ENCODE measurements around the gene SLC35F4. TPM values are rescaled to one million over a fixed set of nuclear protein-coding genes. Genes with fewer than 3 reads are reported as not detected.

Gene SLC35F4
- total and polyA plus RNA-seq, 2 donors (not counting 1 experiment from before 2014, with no cell fraction given): not detected

- Mint-ChIP-seq H3K9me3 (ENCODE audit: insufficient read depth) (peaks cover 9% of the 10 kb centered on the region), H3K27ac (no peak overlapping the region), H3K4me1 (no peaks in the 10 kb centered on the region), H3K4me3 (no peak overlapping the region), H3K27me3 (no peaks in the 10 kb centered on the region)
- no peak overlapping the region for H3K9ac ChIP-seq (ENCODE audit: low read length)
- POLR2A ChIA-PET: no interaction called here
- H4K20me1 ChIP-seq (ENCODE audit: control insufficient read depth, insufficient read depth, low read length, poor library complexity, severe bottlenecking): no peaks in the 10 kb centered on the region
- ATAC-seq (ENCODE audit: low read depth) (no peak), DNase-seq (no peak)
- H3K4me1 ChIP-seq (ENCODE audit: control insufficient read depth in 2 of 2, insufficient read depth in 2 of 2, low read length in 2 of 2): no peaks in the 10 kb centered on the region
- CTCF ChIA-PET: no interaction called here
- no peak for TF ChIP-seq EZH2 (IDR thresholded peaks at IDR 0.05; ENCODE audit: borderline replicate concordance, insufficient read depth, low read depth, low read length, poor library complexity, severe bottlenecking)
- TF ChIP-seq CTCF (IDR thresholded peaks at IDR 0.05): no peak
- no peak overlapping the region for H3K27ac ChIP-seq (ENCODE audit: low read length in 2 of 2)
- H3K4me2 ChIP-seq (replicated peaks; ENCODE audit: low read depth, low read length, poor library complexity, severe bottlenecking): no peak overlapping the region
- WGBS (ENCODE audit: insufficient coverage): no CpG with 5 or more reads among the region's 1 CpG
- no peaks in the 10 kb centered on the region for H3K36me3 ChIP-seq (replicated peaks in 1 of 2; ENCODE audit: control extremely low read depth in 1 of 2, control insufficient read depth in 1 of 2, extremely low read depth in 1 of 2, insufficient read depth in 2 of 2, low read length in 1 of 2)
- no peaks in the 10 kb centered on the region for H3K27me3 ChIP-seq (replicated peaks in 1 of 4; ENCODE audit: control extremely low read depth in 1 of 4, control insufficient read depth in 3 of 4, insufficient read depth in 4 of 4, low read length in 3 of 4)
- H3K4me3 ChIP-seq (ENCODE audit: control extremely low read depth in 1 of 5, extremely low read depth in 1 of 5, insufficient read depth in 1 of 5, low read depth in 2 of 5, low read length in 4 of 5): no peak overlapping the region
- intact Hi-C loops (cut with micrococcal nuclease): no loop called here
- H3K9me3 ChIP-seq (ENCODE audit: control extremely low read depth in 1 of 3, control insufficient read depth in 2 of 3, insufficient read depth in 1 of 3, low read length in 2 of 3): peaks cover 0 to 3% (median 0%) of the 10 kb centered on the region in 3 donors
- no peak overlapping the region for H2AFZ ChIP-seq (ENCODE audit: insufficient read depth, low read depth, low read length, poor library complexity, severe bottlenecking)
- no peaks in the 10 kb centered on the region for H3K79me2 ChIP-seq (ENCODE audit: control insufficient read depth, insufficient read depth, low read length)
Observed at GRCh38 chr14:57659052-57659451, 206.8 kb downstream of the SLC35F4 start.

GRCh38 chr14:57657487-57657886 lies 208.4 kb downstream of the SLC35F4 start:
- Mint-ChIP-seq H3K4me3 (no peak overlapping the region), H3K27ac (no peak overlapping the region), H3K9me3 (ENCODE audit: insufficient read depth) (peaks cover 4% of the 10 kb centered on the region), H3K27me3 (no peaks in the 10 kb centered on the region), H3K4me1 (no peaks in the 10 kb centered on the region)
- Histone ChIP-seq H3K4me2 (replicated peaks; ENCODE audit: low read depth, low read length, poor library complexity, severe bottlenecking) (no peak overlapping the region), H2AFZ (ENCODE audit: insufficient read depth, low read depth, low read length, poor library complexity, severe bottlenecking) (no peak overlapping the region), H3K27ac (ENCODE audit: low read length in 2 of 2) (no peak overlapping the region), H3K4me3 (ENCODE audit: control extremely low read depth in 1 of 5, extremely low read depth in 1 of 5, insufficient read depth in 1 of 5, low read depth in 2 of 5, low read length in 4 of 5) (no peak overlapping the region), H3K9ac (ENCODE audit: low read length) (no peak overlapping the region), H3K79me2 (ENCODE audit: control insufficient read depth, insufficient read depth, low read length) (no peaks in the 10 kb centered on the region), H4K20me1 (ENCODE audit: control insufficient read depth, insufficient read depth, low read length, poor library complexity, severe bottlenecking) (no peaks in the 10 kb centered on the region), H3K27me3 (replicated peaks in 1 of 4; ENCODE audit: control extremely low read depth in 1 of 4, control insufficient read depth in 3 of 4, insufficient read depth in 4 of 4, low read length in 3 of 4) (no peaks in the 10 kb centered on the region), H3K36me3 (replicated peaks in 1 of 2; ENCODE audit: control extremely low read depth in 1 of 2, control insufficient read depth in 1 of 2, extremely low read depth in 1 of 2, insufficient read depth in 2 of 2, low read length in 1 of 2) (no peaks in the 10 kb centered on the region), H3K4me1 (ENCODE audit: control insufficient read depth in 2 of 2, insufficient read depth in 2 of 2, low read length in 2 of 2) (no peaks in the 10 kb centered on the region), H3K9me3 (ENCODE audit: control extremely low read depth in 1 of 3, control insufficient read depth in 2 of 3, insufficient read depth in 1 of 3, low read length in 2 of 3) (peaks cover 0 to 2% (median 0%) of the 10 kb centered on the region in 3 donors)
- TF ChIP-seq CTCF (IDR thresholded peaks at IDR 0.05): no peak
- no peak for TF ChIP-seq EZH2 (IDR thresholded peaks at IDR 0.05; ENCODE audit: borderline replicate concordance, insufficient read depth, low read depth, low read length, poor library complexity, severe bottlenecking)
- POLR2A ChIA-PET: no interaction called here
- DNase-seq: no peak
- CTCF ChIA-PET: no interaction called here
- intact Hi-C loops (cut with micrococcal nuclease): no loop called here
- no CpG with 5 or more reads among the region's 5 CpGs for WGBS (ENCODE audit: insufficient coverage)
- no peak for ATAC-seq (ENCODE audit: low read depth)
